ENCODE results near the gene GXYLT1. TPM values are rescaled to one million over a fixed set of nuclear protein-coding genes. Genes with fewer than 3 reads are reported as not detected.

The GXYLT1 gene
- total RNA-seq: 19.2 TPM

GRCh38 chr12:42144408-42145196 lies at the start of gene GXYLT1:
GXYLT1 (minus strand) TSS chr12:42144874; CDS start chr12:42144646, 228 bp downstream.

Other genes starting within 250 kb of the GXYLT1 start
- gene YAF2, start 93.4 kb upstream of the GXYLT1 start, total RNA-seq: 22.1 TPM
- 38.4 TPM for gene ZCRB1, start 181.2 kb upstream of the GXYLT1 start, total RNA-seq
- 59.9 TPM for gene PPHLN1, start 181.3 kb upstream of the GXYLT1 start, total RNA-seq

Data from metanephros (tissue), 1 donor.